Uterus (tissue), 4 donors: ENCODE results near the gene ENC1. TPM values are rescaled to one million over a fixed set of nuclear protein-coding genes. Genes with fewer than 3 reads are reported as not detected.
"Not testable (repeated sequence)": the region's sequence is repeated elsewhere in the genome, so short reads cannot be mapped to it uniquely, and the experiment has no call there.

ENCODE experiments used
- DNase-seq, 2 donors: peaks; one replicate each; pipeline ENCODE4 v3.0.0-alpha.2; 2019 to 2020
- H3K27ac ChIP-seq, 2 donors: fragments of 200-600 bp; sonication (generic); 1 replicate in 1 of 2; 2 replicates in 1 of 2; pipeline ENCODE4 v1.5.1; 2016 to 2018
- H3K27me3 ChIP-seq, 2 donors: fragments of 200-600 bp; sonication (generic); one replicate each; pipeline ENCODE4 v1.5.1; 2018 to 2019; ENCODE audit warnings: control low read depth in 1 of 2
- H3K36me3 ChIP-seq, 2 donors: fragments of 200-600 bp; sonication (generic); one replicate each; pipeline ENCODE4 v1.5.1; 2019; ENCODE audit warnings: control low read depth in 1 of 2
- H3K4me1 ChIP-seq, 2 donors: fragments of 200-600 bp; sonication (generic); one replicate each; pipeline ENCODE4 v1.5.1; 2018 to 2019; ENCODE audit warnings: control low read depth in 1 of 2
- H3K4me3 ChIP-seq, 2 donors: fragments of 200-600 bp; sonication (generic); 1 replicate in 1 of 2; 2 replicates in 1 of 2; pipeline ENCODE4 v1.5.1; 2018 to 2019; ENCODE audit warnings: mild to moderate bottlenecking in 1 of 2
- H3K9me3 ChIP-seq, 2 donors: fragments of 200-600 bp; sonication (generic); one replicate each; pipeline ENCODE4 v1.5.1; 2019; ENCODE audit warnings: control low read depth in 1 of 2
- POLR2A ChIP-seq, 2 donors: fragments of 450-650 bp; IDR thresholded peaks; one replicate each; pipeline ENCODE4 v1.6.1; 2016; ENCODE audit warnings: antibody characterized with exemption in 2 of 2, mild to moderate bottlenecking in 1 of 2, moderate library complexity in 1 of 2
- intact Hi-C: fragments of 100-400 bp; cut with DNase I; formaldehyde crosslinking; loops from one replicate; pipeline ENCODE4 v1.15.1; 2023; ENCODE audit warnings: low total_unique reads
- total RNA-seq, 4 donors: library from RNA; depleted of rRNA in 3 of 4; stranded (reverse); fragments of >200 nt in 3 of 4; gene quantifications; one replicate each; pipeline versions ENCODE4 v1.1.0 to v1.2.4, GENCODE V29; 2014 to 2023
- TF ChIP-seq, protein P1 (sequence below), 4 experiments: fragments of 200-600 bp in 2 of 4; fragments of 450-650 bp in 2 of 4; sonication (generic) in 2 of 4; IDR thresholded peaks; one replicate each; pipeline ENCODE4 v1.5.1; 2016 to 2019; ENCODE audit warnings: antibody characterized with exemption in 4 of 4, mild to moderate bottlenecking in 2 of 4, moderate library complexity in 1 of 4
- donor health status: DM: yes; HTN: yes; CAD: no.

ENC1 gene
- total RNA-seq, 4 donors from 2014 or later: 0.59 to 75.0 (median 2.9) TPM

DNA sequence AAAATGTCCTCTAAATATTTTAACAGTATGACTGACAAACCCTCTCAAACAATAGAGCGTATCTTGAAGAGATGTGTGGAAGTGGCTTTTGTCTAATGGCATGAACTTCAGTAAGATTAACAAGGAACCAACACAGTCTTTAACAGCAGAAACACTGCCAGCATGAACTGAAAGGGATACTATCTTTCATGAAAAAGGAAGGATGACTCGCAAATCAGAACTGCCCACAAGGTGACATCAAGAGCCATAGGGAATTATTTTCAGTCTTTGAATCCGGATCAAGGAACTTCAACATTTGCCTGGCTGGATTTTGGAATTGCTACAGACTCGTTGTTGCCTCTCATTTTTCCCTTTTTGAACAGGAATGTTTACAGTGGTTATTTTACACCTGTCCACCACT lies 39.4 kb upstream of the ENC1 start:
- Histone ChIP-seq H3K9me3 (no peaks in the 10 kb centered on the region), H3K4me3 (no peak overlapping the region), H3K4me1 (no peaks in the 10 kb centered on the region), H3K36me3 (no peaks in the 10 kb centered on the region), H3K27me3 (no peaks in the 10 kb centered on the region), H3K27ac (no peak overlapping the region)
- TF ChIP-seq, protein P1, sequence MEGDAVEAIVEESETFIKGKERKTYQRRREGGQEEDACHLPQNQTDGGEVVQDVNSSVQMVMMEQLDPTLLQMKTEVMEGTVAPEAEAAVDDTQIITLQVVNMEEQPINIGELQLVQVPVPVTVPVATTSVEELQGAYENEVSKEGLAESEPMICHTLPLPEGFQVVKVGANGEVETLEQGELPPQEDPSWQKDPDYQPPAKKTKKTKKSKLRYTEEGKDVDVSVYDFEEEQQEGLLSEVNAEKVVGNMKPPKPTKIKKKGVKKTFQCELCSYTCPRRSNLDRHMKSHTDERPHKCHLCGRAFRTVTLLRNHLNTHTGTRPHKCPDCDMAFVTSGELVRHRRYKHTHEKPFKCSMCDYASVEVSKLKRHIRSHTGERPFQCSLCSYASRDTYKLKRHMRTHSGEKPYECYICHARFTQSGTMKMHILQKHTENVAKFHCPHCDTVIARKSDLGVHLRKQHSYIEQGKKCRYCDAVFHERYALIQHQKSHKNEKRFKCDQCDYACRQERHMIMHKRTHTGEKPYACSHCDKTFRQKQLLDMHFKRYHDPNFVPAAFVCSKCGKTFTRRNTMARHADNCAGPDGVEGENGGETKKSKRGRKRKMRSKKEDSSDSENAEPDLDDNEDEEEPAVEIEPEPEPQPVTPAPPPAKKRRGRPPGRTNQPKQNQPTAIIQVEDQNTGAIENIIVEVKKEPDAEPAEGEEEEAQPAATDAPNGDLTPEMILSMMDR (IDR thresholded peaks at IDR 0.05): no peak
- TF ChIP-seq POLR2A (IDR thresholded peaks at IDR 0.05): no peak
- intact Hi-C loops: no loop called here
- no peak for DNase-seq

DNA sequence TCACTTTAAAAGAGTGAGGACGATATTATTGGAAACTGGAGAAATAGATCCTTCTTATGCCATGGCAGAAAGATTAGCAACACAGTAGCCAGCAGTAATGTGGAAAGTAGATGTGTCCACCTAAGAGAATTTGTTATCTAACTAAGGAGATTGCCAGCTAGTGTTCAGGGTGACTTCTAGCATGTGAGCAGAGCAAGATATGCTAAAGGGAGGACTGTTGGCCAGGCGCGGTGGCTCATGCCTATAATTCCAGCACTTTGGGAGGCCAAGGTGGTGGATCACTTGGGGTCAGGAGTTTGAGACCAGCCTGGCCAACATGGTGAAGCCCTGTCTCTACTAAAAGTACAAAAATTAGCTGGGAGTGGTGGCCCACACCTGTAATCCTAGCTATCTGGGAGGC lies 38.8 kb upstream of the ENC1 start:
- H3K36me3 ChIP-seq, H3K9me3 ChIP-seq, H3K4me3 ChIP-seq, H3K27ac ChIP-seq, DNase-seq, H3K4me1 ChIP-seq, intact Hi-C loops, H3K27me3 ChIP-seq: not testable (repeated sequence)

DNA sequence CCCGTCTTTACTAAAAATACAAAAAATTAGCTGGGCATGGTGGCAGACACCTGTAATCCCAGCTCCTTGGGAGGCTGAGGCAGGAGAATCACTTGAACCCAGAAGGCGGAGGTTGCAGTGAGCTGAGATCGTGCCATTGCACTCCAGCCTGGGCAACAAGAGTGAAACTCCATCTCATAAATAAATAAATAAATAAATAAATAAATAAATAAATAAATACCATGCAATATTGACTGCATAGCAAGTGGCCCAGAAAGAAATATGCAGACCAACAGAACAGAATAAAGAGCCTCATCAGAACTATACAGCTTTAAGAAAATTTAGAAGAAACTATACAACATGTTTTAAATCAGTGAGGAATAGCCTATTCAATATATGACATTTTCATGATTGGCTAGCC lies 37.6 kb upstream of the ENC1 start:
- H3K27ac ChIP-seq, H3K4me1 ChIP-seq, H3K9me3 ChIP-seq, DNase-seq, intact Hi-C loops, H3K27me3 ChIP-seq, H3K4me3 ChIP-seq, H3K36me3 ChIP-seq: not testable (repeated sequence)

GRCh38 chr5:74676466-74676865 lies 35.9 kb upstream of the ENC1 start:
- DNase-seq, H3K4me1 ChIP-seq, H3K27ac ChIP-seq, H3K27me3 ChIP-seq, H3K36me3 ChIP-seq, H3K9me3 ChIP-seq, intact Hi-C loops, H3K4me3 ChIP-seq: not testable (repeated sequence)

- H3K36me3 ChIP-seq: no peaks in the 10 kb centered on the region
- H3K4me1 ChIP-seq: no peaks in the 10 kb centered on the region
- peak in 1 of 2 donors; percentile 26 for DNase-seq
- no peaks in the 10 kb centered on the region for H3K9me3 ChIP-seq
- peak overlapping the region; percentile 47 to 63 for H3K27ac ChIP-seq
- intact Hi-C loops: no loop called here
- no peaks in the 10 kb centered on the region for H3K27me3 ChIP-seq
- H3K4me3 ChIP-seq: no peak overlapping the region
- TF ChIP-seq POLR2A (IDR thresholded peaks at IDR 0.05): no peak
- TF ChIP-seq, protein P1 (IDR thresholded peaks at IDR 0.05): peak; percentile 42 to 69 (median 50)
Measured at GRCh38 chr5:74673011-74673790, 32.7 kb upstream of the ENC1 start.

DNA sequence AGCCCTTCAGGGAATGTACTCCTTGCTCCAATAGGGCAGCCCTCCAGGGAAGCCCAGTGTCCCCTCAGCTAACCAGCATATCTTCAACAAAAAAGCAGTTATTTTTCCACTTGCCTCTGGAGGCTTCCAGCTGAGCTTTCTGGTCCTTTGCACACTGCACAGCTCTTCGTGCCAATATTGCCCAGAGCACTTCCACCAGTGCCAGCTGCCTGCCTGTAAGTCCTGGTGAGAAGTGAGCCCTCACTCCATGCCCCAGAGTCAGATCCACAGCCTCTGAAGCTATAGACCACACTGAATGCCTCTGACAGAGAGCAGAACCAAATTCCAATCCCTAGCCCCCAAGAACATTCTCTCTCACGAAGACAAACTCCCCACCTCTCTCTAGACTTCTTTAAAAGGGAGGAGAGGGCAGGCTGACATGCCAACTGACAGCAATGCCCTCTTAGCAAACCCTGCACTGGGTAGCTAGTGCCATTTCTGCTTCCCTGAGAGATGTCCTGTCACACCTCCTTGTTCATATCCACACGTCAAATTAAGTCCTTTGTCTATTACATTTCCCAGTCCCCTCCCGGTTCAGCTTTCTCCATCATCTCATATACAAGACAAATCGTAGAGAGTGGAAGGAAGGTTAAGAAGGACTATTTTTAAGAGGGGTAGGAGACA lies 31.8 kb upstream of the ENC1 start:
- Histone ChIP-seq H3K4me1 (no peaks in the 10 kb centered on the region), H3K4me3 (no peak overlapping the region), H3K9me3 (no peaks in the 10 kb centered on the region), H3K27ac (no peak overlapping the region), H3K27me3 (no peaks in the 10 kb centered on the region), H3K36me3 (no peaks in the 10 kb centered on the region)
- no peak for DNase-seq
- intact Hi-C loops: no loop called here
- TF ChIP-seq, protein P1 (IDR thresholded peaks at IDR 0.05): no peak
- TF ChIP-seq POLR2A (IDR thresholded peaks at IDR 0.05): no peak
